A549 (cell line): ENCODE measurements around the gene IQCE. TPM values are rescaled to one million over a fixed set of nuclear protein-coding genes. Genes with fewer than 3 reads are reported as not detected.

Source experiments
- ATAC-seq, 2 experiments: fragments of 200-7000 bp in 1 of 2; fragments of >200 bp in 1 of 2; cut with Nextera tagmentation in 1 of 2; cut with Tn5 transposase in 1 of 2; 3 replicates each; pipeline versions ENCODE4 v1.8.0 to v1.9.1; 2018 to 2020; ENCODE audit warnings: mild to moderate bottlenecking in 1 of 2, moderate library complexity in 1 of 2
- CTCF ChIA-PET: fragments of 300-600 bp; sonication (Branson Sonifier 250); formaldehyde crosslinking; extraction: SDS; loops from one replicate; lab custom pipeline; 2021; ENCODE audit warnings: antibody characterized with exemption, inconsistent platforms; lab: Yijun Ruan, JAX
- POLR2A ChIA-PET: fragments of 350-600 bp; formaldehyde crosslinking; extraction: SDS; loops from one replicate; lab custom pipeline; 2021; ENCODE audit warnings: antibody characterized with exemption, inconsistent platforms; lab: Yijun Ruan, JAX
- DNase-seq, 2 experiments: peaks; one replicate each; pipeline versions ENCODE4 v3.0.0 to v3.0.0-alpha.2; 2011 to 2016; ENCODE audit warnings: low read depth in 1 of 2, low spot score in 1 of 2
- FAIRE-seq: peaks from 2 replicates; lab custom pipeline; 2011; peaks lifted over from hg19 to GRCh38; lab: Jason Lieb, UNC
- H3K27ac ChIP-seq, 2 experiments: fragments of >200 bp; sonication (Bioruptor Twin); formaldehyde crosslinking; 3 replicates each; pipeline ENCODE4 v1.5.1; 2016 to 2017
- H3K4me1 ChIP-seq: fragments of >200 bp; sonication (Bioruptor Twin); formaldehyde crosslinking; 3 replicates; pipeline ENCODE4 v1.6.1; 2016
- H3K4me2 ChIP-seq: fragments of >200 bp; sonication (Bioruptor Twin); formaldehyde crosslinking; 3 replicates; pipeline ENCODE4 v1.6.1; 2016
- H3K4me3 ChIP-seq: fragments of >200 bp; sonication (Bioruptor Twin); formaldehyde crosslinking; 3 replicates; pipeline ENCODE4 v1.5.1; 2016
- H3K9me3 ChIP-seq: fragments of >200 bp; sonication (Bioruptor Twin); formaldehyde crosslinking; 3 replicates; pipeline ENCODE4 v1.6.1; 2016
- EHF ChIP-seq: fragments of 250-450 bp; sonication (Bioruptor Pico); IDR thresholded peaks from 2 replicates; pipeline ENCODE4 v1.5.0; 2020; ENCODE audit warnings: mild to moderate bottlenecking
- EP300 ChIP-seq, 2 experiments: fragments of >200 bp; sonication (Bioruptor Twin); formaldehyde crosslinking; IDR thresholded peaks; 2 replicates in 1 of 2; 3 replicates in 1 of 2; pipeline ENCODE4 v1.6.1; 2016 to 2017
- FOSL2 ChIP-seq, 2 experiments: fragments of 450-650 bp in 1 of 2; fragments of >200 bp in 1 of 2; sonication (Bioruptor Twin) in 1 of 2; formaldehyde crosslinking; IDR thresholded peaks; 2 replicates each; pipeline versions ENCODE4 v1.5.0 to v1.6.1; 2016 to 2020; ENCODE audit warnings: mild to moderate bottlenecking in 1 of 2, moderate library complexity in 1 of 2
- HDAC2 ChIP-seq: fragments of 200-600 bp; sonication (generic); IDR thresholded peaks from 2 replicates; pipeline ENCODE4 v1.6.1; 2016
- HEYL ChIP-seq: fragments of 250-450 bp; sonication (Bioruptor Pico); IDR thresholded peaks from 2 replicates; pipeline ENCODE4 v1.8.0; 2021; ENCODE audit warnings: mild to moderate bottlenecking, moderate library complexity
- HMGXB4 ChIP-seq: fragments of 250-450 bp; sonication (Bioruptor Pico); IDR thresholded peaks from 2 replicates; pipeline ENCODE4 v1.5.0; 2021; ENCODE audit warnings: mild to moderate bottlenecking, moderate library complexity, borderline replicate concordance
- HOXA7 ChIP-seq: fragments of 250-450 bp; sonication (Bioruptor Pico); IDR thresholded peaks from 2 replicates; pipeline ENCODE4 v1.5.0; 2020; ENCODE audit warnings: mild to moderate bottlenecking, moderate library complexity
- HOXB5 ChIP-seq: fragments of 250-450 bp; sonication (Bioruptor Pico); IDR thresholded peaks from 2 replicates; pipeline ENCODE4 v1.5.0; 2020; ENCODE audit warnings: mild to moderate bottlenecking, moderate library complexity
- KDM1A ChIP-seq: fragments of 200-600 bp; sonication (generic); IDR thresholded peaks from 2 replicates; pipeline ENCODE4 v1.6.1; 2016; ENCODE audit warnings: low read depth, mild to moderate bottlenecking
- MAX ChIP-seq: IDR thresholded peaks from 2 replicates; pipeline ENCODE4 v1.6.1; 2012
- NFE2L2 ChIP-seq: fragments of 150-350 bp; conservative IDR thresholded peaks from 2 replicates; pipeline ENCODE4 v1.6.1; 2014; ENCODE audit warnings: low read length
- NR3C1 ChIP-seq: fragments of >200 bp; sonication (Bioruptor Twin); formaldehyde crosslinking; IDR thresholded peaks from 3 replicates; pipeline ENCODE4 v1.6.1; 2017
- PHF8 ChIP-seq: fragments of 200-600 bp; sonication (generic); IDR thresholded peaks from 2 replicates; pipeline ENCODE4 v1.6.1; 2016; ENCODE audit warnings: low read depth, mild to moderate bottlenecking, antibody characterized with exemption, moderate library complexity, borderline replicate concordance
- POLR2AphosphoS2 ChIP-seq: conservative IDR thresholded peaks from 2 replicates; pipeline ENCODE4 v1.6.1; 2012; ENCODE audit warnings: low read length, improper control_type of control experiment, inconsistent platforms
- RCOR1 ChIP-seq: fragments of 150-350 bp; IDR thresholded peaks from 2 replicates; pipeline ENCODE4 v1.6.1; 2014; ENCODE audit warnings: antibody characterized with exemption, low read length, low read depth
- WGBS: methylation state at CpG from one replicate; pipeline ENCODE4 v1.1.6; 2017; ENCODE audit errors: missing lambda C conversion rate; 5-methylcytosine and 5-hydroxymethylcytosine counted together
- polyA plus RNA-seq, 4 experiments: library from polyadenylated mRNA; depleted of rRNA in 3 of 4; stranded (reverse); fragments of >200 nt; fragmentation: RNase III in 1 of 4; extraction: RNeasy Plus Mini Kit Qiagen cat#74134 plus additional on column Dnase treatment in 1 of 4; gene quantifications; 2 replicates in 3 of 4; 3 replicates in 1 of 4; pipeline ENCODE4 v1.2.3, GENCODE V29; 2011 to 2017
- TF ChIP-seq, protein P1 (sequence below): IDR thresholded peaks from 2 replicates; pipeline ENCODE4 v1.6.1; 2012
- TF ChIP-seq, protein P2 (sequence below): fragments of >200 bp; sonication (Bioruptor Twin); formaldehyde crosslinking; IDR thresholded peaks from 3 replicates; pipeline ENCODE4 v1.5.1; 2016

Gene IQCE
- polyA plus RNA-seq, 2 of the 4 experiments (the other 2 are of a cell fraction) = 10.6 to 13.0 TPM

DNA sequence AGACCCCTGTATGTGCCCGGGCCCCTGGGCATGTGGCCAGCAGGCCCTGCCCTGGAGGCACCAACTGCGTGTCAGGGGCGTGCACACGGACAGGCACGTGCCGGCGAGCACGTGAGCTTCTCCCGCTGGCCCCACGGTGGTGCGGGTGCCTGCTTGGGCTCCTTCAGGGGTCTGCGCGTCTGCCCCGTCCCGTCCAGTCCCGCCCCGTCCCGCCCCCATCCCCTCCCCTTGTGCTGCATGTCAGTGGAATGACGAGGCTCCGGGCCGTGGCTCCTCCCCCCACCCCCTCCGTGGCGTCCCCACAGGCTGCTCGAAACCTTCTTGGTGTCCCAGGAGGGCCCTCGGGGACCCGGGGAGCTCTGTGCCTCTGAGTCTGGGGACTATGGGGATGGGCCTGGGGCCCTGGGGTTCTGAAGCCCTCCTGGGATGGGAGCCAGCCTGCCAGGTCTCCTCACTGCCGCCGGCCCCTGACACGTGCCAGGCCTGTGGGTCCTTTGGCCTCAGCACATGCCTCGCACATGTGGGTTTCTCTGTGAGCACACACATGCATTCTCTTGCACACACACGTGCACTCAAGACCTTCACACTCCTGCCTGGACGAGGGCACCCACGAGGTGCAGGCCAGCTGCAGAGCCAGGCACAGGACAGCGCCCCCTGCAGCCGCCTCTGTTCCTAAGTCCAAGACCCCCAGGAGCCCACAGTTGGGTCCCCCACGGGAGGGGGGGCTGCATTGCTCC is 101.7 kb downstream of the IQCE start:
- no peak for FAIRE-seq

GRCh38 chr7:2661096-2661449 is 102.3 kb downstream of the IQCE start:
- 82% methylated on average over 5 of the region's 10 CpGs for WGBS
- Histone ChIP-seq H3K4me1 (no peaks in the 10 kb centered on the region), H3K4me3 (no peak overlapping the region), H3K9me3 (no peaks in the 10 kb centered on the region), H3K4me2 (no peak overlapping the region), H3K27ac (no peak overlapping the region)
- ATAC-seq (peak in 1 of 2 experiments; percentile 8; a peak in 3 of 6 replicates), FAIRE-seq (no peak), DNase-seq (no peak)
- ChIA-PET CTCF (interaction anchor here (1.1 to 3.5 kb wide), 2 partner anchors 9 to 58 kb away, joined by 3 to 28 read pairs; no protein-coding TSS in a partner anchor), POLR2A (no interaction called here)
- TF ChIP-seq RCOR1 (no peak), FOSL2 (IDR thresholded peaks at IDR 0.05) (no peak), FOSL2 (CRISPR knock-in tag; IDR thresholded peaks at IDR 0.05) (no peak), NR3C1 (no peak), NFE2L2 (no peak), KDM1A (no peak), HOXA7 (no peak), EHF (CRISPR knock-in tag) (no peak), HDAC2 (no peak), EP300 (IDR thresholded peaks at IDR 0.05) (no peak), POLR2AphosphoS2 (no peak), PHF8 (no peak), HOXB5 (no peak)
- TF ChIP-seq, protein P1, sequence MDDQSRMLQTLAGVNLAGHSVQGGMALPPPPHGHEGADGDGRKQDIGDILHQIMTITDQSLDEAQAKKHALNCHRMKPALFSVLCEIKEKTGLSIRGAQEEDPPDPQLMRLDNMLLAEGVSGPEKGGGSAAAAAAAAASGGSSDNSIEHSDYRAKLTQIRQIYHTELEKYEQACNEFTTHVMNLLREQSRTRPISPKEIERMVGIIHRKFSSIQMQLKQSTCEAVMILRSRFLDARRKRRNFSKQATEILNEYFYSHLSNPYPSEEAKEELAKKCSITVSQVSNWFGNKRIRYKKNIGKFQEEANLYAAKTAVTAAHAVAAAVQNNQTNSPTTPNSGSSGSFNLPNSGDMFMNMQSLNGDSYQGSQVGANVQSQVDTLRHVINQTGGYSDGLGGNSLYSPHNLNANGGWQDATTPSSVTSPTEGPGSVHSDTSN = no peak

More for the DNA sequence above, 101.7 kb downstream of the IQCE start:
- 93% methylated on average over 12 of the region's 36 CpGs for WGBS
- Histone ChIP-seq H3K4me2 (no peak overlapping the region), H3K4me3 (no peak overlapping the region), H3K9me3 (no peaks in the 10 kb centered on the region), H3K4me1 (no peaks in the 10 kb centered on the region), H3K27ac (no peak overlapping the region)
- peak in 1 of 2 experiments; percentile 11; a peak in 2 of 6 replicates for ATAC-seq
- DNase-seq = no peak
- TF ChIP-seq, protein P2, sequence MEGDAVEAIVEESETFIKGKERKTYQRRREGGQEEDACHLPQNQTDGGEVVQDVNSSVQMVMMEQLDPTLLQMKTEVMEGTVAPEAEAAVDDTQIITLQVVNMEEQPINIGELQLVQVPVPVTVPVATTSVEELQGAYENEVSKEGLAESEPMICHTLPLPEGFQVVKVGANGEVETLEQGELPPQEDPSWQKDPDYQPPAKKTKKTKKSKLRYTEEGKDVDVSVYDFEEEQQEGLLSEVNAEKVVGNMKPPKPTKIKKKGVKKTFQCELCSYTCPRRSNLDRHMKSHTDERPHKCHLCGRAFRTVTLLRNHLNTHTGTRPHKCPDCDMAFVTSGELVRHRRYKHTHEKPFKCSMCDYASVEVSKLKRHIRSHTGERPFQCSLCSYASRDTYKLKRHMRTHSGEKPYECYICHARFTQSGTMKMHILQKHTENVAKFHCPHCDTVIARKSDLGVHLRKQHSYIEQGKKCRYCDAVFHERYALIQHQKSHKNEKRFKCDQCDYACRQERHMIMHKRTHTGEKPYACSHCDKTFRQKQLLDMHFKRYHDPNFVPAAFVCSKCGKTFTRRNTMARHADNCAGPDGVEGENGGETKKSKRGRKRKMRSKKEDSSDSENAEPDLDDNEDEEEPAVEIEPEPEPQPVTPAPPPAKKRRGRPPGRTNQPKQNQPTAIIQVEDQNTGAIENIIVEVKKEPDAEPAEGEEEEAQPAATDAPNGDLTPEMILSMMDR = peak; percentile 30; the same call in 1 of the 3 replicates
- TF ChIP-seq HMGXB4 (CRISPR knock-in tag) (no peak), MAX (no peak), HEYL (CRISPR knock-in tag) (no peak)
- TF ChIP-seq, protein P1 = no peak
- ChIA-PET CTCF (interaction anchor here (0.6 to 4.5 kb wide), 6 partner anchors 10 to 209 kb away, joined by 3 to 28 read pairs (median 4); no protein-coding TSS in a partner anchor), POLR2A (no interaction called here)
